GM11168 (cell line): ENCODE measurements around the gene MYLK.
"Not testable (repeated sequence)": the region's sequence is repeated elsewhere in the genome, so short reads cannot be mapped to it uniquely, and the experiment has no call there.

ENCODE experiments used
- in situ Hi-C: fragments of 300-500 bp; cut with MboI; formaldehyde crosslinking; loops from one replicate; pipeline ENCODE4 v1.12.0; 2022; ENCODE audit warnings: low sequenced_read_pairs; ENCODE audit not compliant: unreplicated experiment

Gene MYLK

GRCh38 chr3:123713211-123713610, 170.9 kb downstream of the MYLK start:
- in situ Hi-C loops, result no loop called here

GRCh38 chr3:123712077-123712860, 171.9 kb downstream of the MYLK start:
- in situ Hi-C loops, result no loop called here

- in situ Hi-C loops, result no loop called here
These were observed 172.8 kb downstream of the MYLK start for GRCh38 chr3:123711356-123711755.

- in situ Hi-C loops, result no loop called here
These were observed 175.6 kb downstream of the MYLK start for GRCh38 chr3:123708531-123708930.

- in situ Hi-C loops, result not testable (repeated sequence)
These were observed 176.5 kb downstream of the MYLK start for GRCh38 chr3:123707641-123708040.

GRCh38 chr3:123706871-123707270, 177.3 kb downstream of the MYLK start:
- in situ Hi-C loops, result no loop called here

- in situ Hi-C loops, result no loop called here
These were observed 178.4 kb downstream of the MYLK start for GRCh38 chr3:123705488-123706285.

GRCh38 chr3:123703663-123704062, 180.5 kb downstream of the MYLK start:
- in situ Hi-C loops, result not testable (repeated sequence)

GRCh38 chr3:123702720-123703119, 181.4 kb downstream of the MYLK start:
- in situ Hi-C loops, result no loop called here

GRCh38 chr3:123702057-123702456, 182.1 kb downstream of the MYLK start:
- in situ Hi-C loops, result not testable (repeated sequence)

GRCh38 chr3:123700791-123701722, 183.1 kb downstream of the MYLK start:
- in situ Hi-C loops, result no loop called here

- in situ Hi-C loops, result no loop called here
These were observed 185.3 kb downstream of the MYLK start for GRCh38 chr3:123698813-123699212.

- in situ Hi-C loops, result no loop called here
These were observed 187.3 kb downstream of the MYLK start for GRCh38 chr3:123696808-123697207.

GRCh38 chr3:123695731-123696640, 188.1 kb downstream of the MYLK start:
- in situ Hi-C loops, result no loop called here

- in situ Hi-C loops, result no loop called here
These were observed 189.0 kb downstream of the MYLK start for GRCh38 chr3:123695152-123695551.

- in situ Hi-C loops, result no loop called here
These were observed 189.6 kb downstream of the MYLK start for GRCh38 chr3:123694366-123695087.

GRCh38 chr3:123693584-123694190, 190.4 kb downstream of the MYLK start:
- in situ Hi-C loops, result no loop called here

GRCh38 chr3:123692671-123693070, 191.5 kb downstream of the MYLK start:
- in situ Hi-C loops, result no loop called here
